Type B pancreatic cell (in vitro differentiated cells): Measurements from ENCODE around the gene KCTD7. TPM values are rescaled to one million over a fixed set of nuclear protein-coding genes. Genes with fewer than 3 reads are reported as not detected.
"Not testable (repeated sequence)": the region's sequence is repeated elsewhere in the genome, so short reads cannot be mapped to it uniquely, and the experiment has no call there.

Experiments
- DNase-seq: peaks from one replicate; pipeline ENCODE4 v3.0.0; 2021; ENCODE audit warnings: mixed read lengths; ENCODE audit not compliant: unreplicated experiment; ENCODE audit errors: extremely low spot score
- H3K27ac Mint-ChIP-seq: 2 replicates; pipeline ENCODE4 v1.8.0; 2021; ENCODE audit warnings: mild to moderate bottlenecking, mixed read lengths
- H3K27me3 Mint-ChIP-seq: 2 replicates; pipeline ENCODE4 v1.8.0; 2021; ENCODE audit warnings: mixed read lengths
- H3K36me3 Mint-ChIP-seq: 2 replicates; pipeline ENCODE4 v1.8.0; 2021; ENCODE audit warnings: mixed read lengths
- H3K4me1 Mint-ChIP-seq: one replicate; pipeline ENCODE4 v1.8.0; 2021; ENCODE audit warnings: mixed read lengths; ENCODE audit not compliant: unreplicated experiment
- H3K4me3 Mint-ChIP-seq: 2 replicates; pipeline ENCODE4 v1.8.0; 2021; ENCODE audit warnings: mild to moderate bottlenecking, mixed read lengths
- H3K9me3 Mint-ChIP-seq: 2 replicates; pipeline ENCODE4 v1.8.0; 2021; ENCODE audit warnings: mixed read lengths
- total RNA-seq: library from RNA; stranded (reverse); gene quantifications from 2 replicates; pipeline ENCODE4 v1.2.1, GENCODE V29; 2021; ENCODE audit warnings: low replicate concordance
- TF ChIP-seq, protein P1 (sequence below): fragments of 200-600 bp; sonication (generic); conservative IDR thresholded peaks from 2 replicates; pipeline ENCODE4 v1.5.0; 2021; ENCODE audit warnings: antibody characterized with exemption, mild to moderate bottlenecking

The KCTD7 gene
- total RNA-seq, 1 donor from 2014 or later: 13.7 TPM

DNA sequence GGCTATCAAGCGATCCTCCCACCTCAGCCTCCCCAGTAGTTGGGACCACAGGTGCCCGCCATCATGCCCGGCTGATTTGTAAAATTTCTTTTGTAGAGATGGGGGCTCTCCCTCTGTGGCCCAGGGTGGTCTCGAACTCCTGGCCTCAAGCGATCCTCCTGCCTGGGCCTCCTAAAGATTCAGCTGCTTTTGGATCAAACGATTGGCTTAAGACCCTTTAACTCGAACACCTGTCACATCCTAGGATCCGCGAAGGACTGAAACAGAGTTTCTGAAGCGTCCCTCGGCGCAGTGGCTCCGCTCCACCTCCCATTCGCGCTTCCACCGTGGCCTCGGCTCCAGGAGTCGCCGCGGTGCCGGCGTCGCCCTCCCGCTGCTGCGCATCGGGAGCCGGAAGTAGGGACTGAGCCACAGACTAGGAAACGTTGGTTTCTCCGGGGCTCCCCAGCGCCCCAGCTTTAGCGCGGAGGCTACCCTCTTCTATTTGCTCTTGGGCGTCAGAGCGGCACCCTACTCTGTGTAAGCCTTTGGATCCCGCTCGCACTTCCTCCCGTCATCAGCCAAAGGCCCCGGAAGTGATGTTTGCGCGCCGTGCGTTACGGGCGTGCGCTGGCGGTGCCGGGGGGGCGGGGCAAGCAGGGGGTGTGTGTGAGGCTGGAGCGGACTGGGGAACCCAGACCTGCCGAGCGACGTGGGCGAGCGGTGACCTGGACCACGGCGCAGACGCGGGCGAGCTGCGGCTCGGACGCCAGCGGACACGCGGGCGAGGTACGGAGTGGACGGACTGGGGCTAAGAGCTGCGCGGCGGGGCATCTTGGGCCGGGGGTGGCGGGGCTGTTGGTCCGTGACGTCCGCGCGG lies 53.0 kb downstream of the KCTD7 start:
- H3K4me3 Mint-ChIP-seq: peak overlapping the region; percentile 94
- no peaks in the 10 kb centered on the region for H3K9me3 Mint-ChIP-seq
- no peaks in the 10 kb centered on the region for H3K27me3 Mint-ChIP-seq
- TF ChIP-seq, protein P1, sequence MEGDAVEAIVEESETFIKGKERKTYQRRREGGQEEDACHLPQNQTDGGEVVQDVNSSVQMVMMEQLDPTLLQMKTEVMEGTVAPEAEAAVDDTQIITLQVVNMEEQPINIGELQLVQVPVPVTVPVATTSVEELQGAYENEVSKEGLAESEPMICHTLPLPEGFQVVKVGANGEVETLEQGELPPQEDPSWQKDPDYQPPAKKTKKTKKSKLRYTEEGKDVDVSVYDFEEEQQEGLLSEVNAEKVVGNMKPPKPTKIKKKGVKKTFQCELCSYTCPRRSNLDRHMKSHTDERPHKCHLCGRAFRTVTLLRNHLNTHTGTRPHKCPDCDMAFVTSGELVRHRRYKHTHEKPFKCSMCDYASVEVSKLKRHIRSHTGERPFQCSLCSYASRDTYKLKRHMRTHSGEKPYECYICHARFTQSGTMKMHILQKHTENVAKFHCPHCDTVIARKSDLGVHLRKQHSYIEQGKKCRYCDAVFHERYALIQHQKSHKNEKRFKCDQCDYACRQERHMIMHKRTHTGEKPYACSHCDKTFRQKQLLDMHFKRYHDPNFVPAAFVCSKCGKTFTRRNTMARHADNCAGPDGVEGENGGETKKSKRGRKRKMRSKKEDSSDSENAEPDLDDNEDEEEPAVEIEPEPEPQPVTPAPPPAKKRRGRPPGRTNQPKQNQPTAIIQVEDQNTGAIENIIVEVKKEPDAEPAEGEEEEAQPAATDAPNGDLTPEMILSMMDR: no peak
- DNase-seq: peak; percentile 91
- no peaks in the 10 kb centered on the region for H3K36me3 Mint-ChIP-seq
- peaks cover 17% of the 10 kb centered on the region for H3K4me1 Mint-ChIP-seq
- peak overlapping the region; percentile 92 for H3K27ac Mint-ChIP-seq

DNA sequence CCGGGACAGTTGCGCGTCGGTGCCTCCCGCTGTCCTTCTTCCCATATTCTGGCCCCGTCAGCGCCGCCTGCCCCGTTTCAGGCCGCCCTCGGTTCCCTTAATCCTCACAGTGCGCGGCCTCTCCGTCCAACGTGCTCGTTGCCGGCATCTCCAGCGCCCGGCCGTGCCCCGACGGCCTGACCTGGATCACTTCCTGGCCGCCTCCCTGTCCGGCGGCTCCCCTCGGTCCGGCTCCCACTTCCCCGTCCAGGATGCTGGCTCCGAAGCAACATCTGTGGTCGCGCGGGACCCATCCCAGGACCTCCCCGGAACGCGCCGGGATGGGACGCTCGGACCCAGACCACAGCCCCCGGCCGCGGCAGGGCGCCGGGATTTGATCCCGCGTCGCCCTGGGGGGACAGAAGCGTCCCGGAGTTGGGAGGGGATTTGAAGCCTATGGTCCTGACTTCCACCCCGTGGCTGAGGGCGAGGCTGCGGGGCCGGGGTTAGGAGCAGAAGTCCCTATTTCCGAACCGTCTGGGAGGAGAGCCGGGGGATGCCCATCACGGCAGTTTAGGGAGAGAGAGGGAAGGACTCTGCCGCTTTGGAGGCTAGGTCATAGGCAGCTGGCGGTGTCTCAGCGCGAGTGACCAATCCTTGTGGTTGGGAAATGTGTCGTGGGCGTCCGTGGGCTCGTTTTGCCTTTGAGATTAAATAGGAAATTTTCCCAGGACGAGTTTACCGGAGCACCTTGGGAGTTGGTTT lies 53.8 kb downstream of the KCTD7 start:
- Mint-ChIP-seq H3K4me3 (peak overlapping the region; percentile 94), H3K9me3 (no peaks in the 10 kb centered on the region), H3K36me3 (no peaks in the 10 kb centered on the region), H3K27me3 (no peaks in the 10 kb centered on the region), H3K27ac (peak overlapping the region; percentile 92), H3K4me1 (peaks cover 17% of the 10 kb centered on the region)
- TF ChIP-seq, protein P1: no peak
- DNase-seq: no peak

DNA sequence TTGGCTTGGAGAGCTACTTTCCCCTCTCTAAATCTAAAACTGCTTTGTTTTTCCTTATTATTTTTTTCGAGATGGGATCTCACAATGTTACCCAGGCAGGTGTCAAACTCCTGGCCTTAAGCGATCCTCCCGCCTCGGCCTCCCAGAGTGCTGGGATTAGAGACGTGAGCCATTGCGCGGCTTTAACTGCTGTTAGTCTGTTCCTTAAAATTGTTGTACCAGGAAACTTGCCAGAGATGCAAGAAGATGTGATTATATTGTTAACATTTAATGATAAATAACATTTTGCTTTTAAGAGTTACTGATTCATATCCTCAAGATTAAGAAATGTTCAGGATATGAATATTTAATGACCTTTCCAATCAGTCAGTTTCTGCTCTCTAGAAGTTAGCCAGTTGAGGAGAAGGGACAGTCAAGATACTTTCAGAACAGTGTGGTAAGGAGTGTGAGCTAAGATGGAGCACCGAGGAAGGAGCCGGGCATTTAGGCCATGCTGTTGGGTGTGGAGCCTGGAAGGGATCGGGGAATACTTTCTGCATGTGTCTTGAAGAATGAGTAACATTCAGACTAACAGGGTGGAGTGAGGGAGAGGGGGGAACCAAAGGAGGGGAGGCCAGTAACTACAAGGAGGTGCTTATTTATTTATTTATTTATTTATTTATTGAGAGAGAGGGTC lies 54.6 kb downstream of the KCTD7 start:
- H3K27ac Mint-ChIP-seq: peak overlapping the region; percentile 92
- H3K27me3 Mint-ChIP-seq, H3K9me3 Mint-ChIP-seq, H3K36me3 Mint-ChIP-seq, DNase-seq: not testable (repeated sequence)
- H3K4me3 Mint-ChIP-seq: peak overlapping the region; percentile 94
- peaks cover 17% of the 10 kb centered on the region for H3K4me1 Mint-ChIP-seq

DNA sequence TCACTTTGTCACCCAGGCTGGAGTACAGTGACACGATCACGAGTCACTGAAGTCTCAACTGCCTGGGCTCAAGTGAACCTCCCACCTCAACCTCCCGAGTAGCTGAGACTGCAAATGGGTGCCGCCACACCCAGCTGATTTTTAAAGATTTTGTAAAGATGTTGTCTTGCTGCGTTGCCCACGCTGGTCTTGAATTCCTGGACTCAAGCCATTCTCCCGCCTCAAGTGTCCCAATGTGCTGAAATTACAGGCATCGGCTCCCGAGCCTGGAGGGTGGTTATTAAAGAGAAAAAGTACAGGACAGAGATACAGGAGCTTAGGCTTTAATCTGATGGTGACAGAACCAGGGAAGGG lies 55.1 kb downstream of the KCTD7 start:
- Mint-ChIP-seq H3K27ac (peak overlapping the region; percentile 50), H3K9me3 (peaks cover 7% of the 10 kb centered on the region), H3K36me3 (peaks cover 8% of the 10 kb centered on the region), H3K4me1 (peaks cover 17% of the 10 kb centered on the region), H3K27me3 (no peaks in the 10 kb centered on the region), H3K4me3 (peak overlapping the region; percentile 70)
- TF ChIP-seq, protein P1: no peak
- no peak for DNase-seq

DNA sequence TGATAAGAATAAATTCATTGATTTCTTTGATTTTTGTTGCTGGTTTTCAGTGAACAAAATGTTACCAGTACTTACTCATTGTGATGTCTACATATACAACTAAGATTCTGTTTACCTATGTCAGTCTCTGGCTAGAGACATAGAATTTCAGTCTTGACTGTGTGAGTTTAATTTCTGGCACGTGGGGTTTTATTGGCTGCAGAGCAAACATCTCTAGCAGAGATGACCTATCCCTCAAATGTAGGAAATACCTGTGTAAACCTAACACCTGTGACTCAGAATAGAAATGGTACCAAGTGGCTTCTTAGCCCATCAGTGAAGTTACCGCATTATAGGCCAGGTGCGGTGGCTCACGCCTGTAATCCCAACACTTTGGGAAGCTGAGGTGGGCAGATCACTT lies 57.0 kb downstream of the KCTD7 start:
- H3K27ac Mint-ChIP-seq, DNase-seq, H3K4me3 Mint-ChIP-seq, H3K36me3 Mint-ChIP-seq, H3K27me3 Mint-ChIP-seq, H3K9me3 Mint-ChIP-seq: not testable (repeated sequence)
- peaks cover 17% of the 10 kb centered on the region for H3K4me1 Mint-ChIP-seq

DNA sequence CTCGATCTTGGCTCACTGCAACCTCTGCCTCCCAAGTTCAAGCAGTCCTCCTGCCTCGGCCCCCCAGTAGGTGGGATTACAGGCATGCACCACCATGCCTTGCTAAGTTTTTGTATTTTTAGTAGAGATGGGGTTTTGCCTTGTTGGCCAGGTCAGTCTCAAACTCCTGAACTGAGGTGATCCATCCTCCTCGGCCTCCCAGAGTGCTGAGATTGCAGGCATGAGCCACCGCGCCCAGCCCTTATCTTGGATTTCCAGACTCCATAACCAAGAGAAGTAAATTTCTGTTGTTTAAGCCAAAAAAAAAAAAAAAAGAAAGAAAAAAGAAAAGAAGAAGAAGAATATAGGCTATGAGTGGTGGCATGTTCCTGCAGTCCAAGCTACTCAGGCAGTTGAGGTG lies 58.5 kb downstream of the KCTD7 start:
- H3K36me3 Mint-ChIP-seq: peaks cover 8% of the 10 kb centered on the region
- no peak overlapping the region for H3K4me3 Mint-ChIP-seq
- TF ChIP-seq, protein P1: no peak
- peaks cover 17% of the 10 kb centered on the region for H3K4me1 Mint-ChIP-seq
- H3K27ac Mint-ChIP-seq: no peak overlapping the region
- H3K9me3 Mint-ChIP-seq: peaks cover 7% of the 10 kb centered on the region
- no peaks in the 10 kb centered on the region for H3K27me3 Mint-ChIP-seq
- no peak for DNase-seq

DNA sequence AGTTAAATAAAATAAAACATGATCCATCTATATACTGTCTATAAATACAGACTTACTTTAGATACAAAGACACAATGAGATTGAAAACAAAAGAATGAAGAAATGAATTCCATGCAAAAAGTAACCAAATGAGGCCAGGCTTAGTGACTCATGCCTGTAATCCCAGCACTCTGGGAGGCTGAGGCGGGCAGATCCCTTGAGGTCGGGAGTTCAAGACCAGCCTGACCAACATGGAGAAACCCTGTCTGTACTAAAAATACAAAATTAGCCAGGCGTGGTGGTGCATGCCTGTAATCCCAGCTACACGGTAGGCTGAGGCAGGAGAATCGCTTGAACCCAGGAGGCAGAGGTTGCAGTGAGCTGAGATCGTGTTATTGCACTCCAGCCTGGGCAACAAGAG lies 59.0 kb downstream of the KCTD7 start:
- H3K4me1 Mint-ChIP-seq: peaks cover 17% of the 10 kb centered on the region
- not testable (repeated sequence) for H3K36me3 Mint-ChIP-seq, H3K4me3 Mint-ChIP-seq, H3K27me3 Mint-ChIP-seq, H3K9me3 Mint-ChIP-seq, DNase-seq, H3K27ac Mint-ChIP-seq
